AG04450 (cell line): ENCODE data around the gene CCNDBP1. TPM values are rescaled to one million over a fixed set of nuclear protein-coding genes. Genes with fewer than 3 reads are reported as not detected.

Experiments used
- CTCF ChIA-PET: fragments of 300-600, 350-600 bp; formaldehyde crosslinking; extraction: SDS; loops from one replicate; lab custom pipeline; 2022; ENCODE audit warnings: antibody characterized with exemption, inconsistent platforms; lab: Charles Lee
- POLR2A ChIA-PET: fragments of 350-600 bp; formaldehyde crosslinking; extraction: SDS; loops from one replicate; lab custom pipeline; 2021; ENCODE audit warnings: antibody characterized with exemption, inconsistent platforms; lab: Yijun Ruan, JAX
- DNase-seq: peaks from one replicate; pipeline ENCODE4 v3.0.0-alpha.2; 2011; ENCODE audit warnings: low read depth, low spot score
- H3K27ac ChIP-seq: one replicate; pipeline ENCODE4 v1.5.1; 2012; ENCODE audit warnings: low read depth, low read length, control low read depth
- H3K27me3 ChIP-seq: one replicate; pipeline ENCODE4 v1.6.0; 2012; ENCODE audit warnings: low read length; ENCODE audit not compliant: control insufficient read depth, insufficient read depth
- H3K4me3 ChIP-seq: 2 replicates; pipeline ENCODE4 v1.5.1; 2011; ENCODE audit warnings: mild to moderate bottlenecking, low read depth, low read length, control low read depth
- H3K9me3 ChIP-seq: 2 replicates; pipeline ENCODE4 v1.5.1; 2012; ENCODE audit warnings: low read length; ENCODE audit not compliant: control insufficient read depth, insufficient read depth
- polyA plus RNA-seq: library from polyadenylated mRNA; depleted of rRNA; stranded (reverse); fragments of >200 nt; gene quantifications from 2 replicates; pipeline ENCODE4 v1.2.3, GENCODE V29; 2011
- TF ChIP-seq, protein P1 (sequence below): IDR thresholded peaks from 2 replicates; pipeline ENCODE4 v1.5.1; 2011; ENCODE audit warnings: low read depth, low read length, control low read depth, inconsistent platforms

Gene CCNDBP1
- polyA plus RNA-seq, 1 experiment = 54.2 TPM

DNA sequence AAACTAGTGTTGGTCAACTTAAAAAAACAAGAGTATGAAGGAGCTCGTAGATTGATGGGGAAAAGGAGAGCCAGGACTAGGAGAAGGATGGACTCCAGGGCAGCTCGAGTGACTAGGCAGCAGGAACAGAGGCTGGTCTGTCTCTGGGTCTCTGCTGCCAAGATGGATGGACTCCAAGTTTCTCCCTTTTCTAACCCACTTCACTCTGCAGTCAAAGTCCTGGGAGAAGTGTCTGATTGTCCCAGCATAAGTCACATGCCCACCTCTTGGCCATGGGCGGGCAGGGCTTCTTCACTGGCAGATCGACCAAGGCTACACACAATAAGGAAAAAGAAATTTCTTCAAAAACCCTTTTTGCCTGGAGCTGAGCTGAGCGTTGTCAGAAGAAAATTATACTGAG is 44.8 kb downstream of the CCNDBP1 start:
- TF ChIP-seq, protein P1, sequence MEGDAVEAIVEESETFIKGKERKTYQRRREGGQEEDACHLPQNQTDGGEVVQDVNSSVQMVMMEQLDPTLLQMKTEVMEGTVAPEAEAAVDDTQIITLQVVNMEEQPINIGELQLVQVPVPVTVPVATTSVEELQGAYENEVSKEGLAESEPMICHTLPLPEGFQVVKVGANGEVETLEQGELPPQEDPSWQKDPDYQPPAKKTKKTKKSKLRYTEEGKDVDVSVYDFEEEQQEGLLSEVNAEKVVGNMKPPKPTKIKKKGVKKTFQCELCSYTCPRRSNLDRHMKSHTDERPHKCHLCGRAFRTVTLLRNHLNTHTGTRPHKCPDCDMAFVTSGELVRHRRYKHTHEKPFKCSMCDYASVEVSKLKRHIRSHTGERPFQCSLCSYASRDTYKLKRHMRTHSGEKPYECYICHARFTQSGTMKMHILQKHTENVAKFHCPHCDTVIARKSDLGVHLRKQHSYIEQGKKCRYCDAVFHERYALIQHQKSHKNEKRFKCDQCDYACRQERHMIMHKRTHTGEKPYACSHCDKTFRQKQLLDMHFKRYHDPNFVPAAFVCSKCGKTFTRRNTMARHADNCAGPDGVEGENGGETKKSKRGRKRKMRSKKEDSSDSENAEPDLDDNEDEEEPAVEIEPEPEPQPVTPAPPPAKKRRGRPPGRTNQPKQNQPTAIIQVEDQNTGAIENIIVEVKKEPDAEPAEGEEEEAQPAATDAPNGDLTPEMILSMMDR = no peak
- no peak for DNase-seq
- no peak overlapping the region for H3K4me3 ChIP-seq
- no peak overlapping the region for H3K27ac ChIP-seq
- CTCF ChIA-PET = interaction anchor here (0.5 to 3.1 kb wide), 2 partner anchors 56 to 108 kb away, joined by 6 to 17 read pairs; no protein-coding TSS in a partner anchor
- POLR2A ChIA-PET = no interaction called here
- H3K27me3 ChIP-seq = peaks cover 30% of the 10 kb centered on the region
- no peaks in the 10 kb centered on the region; the same call in 1 of the 2 replicates for H3K9me3 ChIP-seq

DNA sequence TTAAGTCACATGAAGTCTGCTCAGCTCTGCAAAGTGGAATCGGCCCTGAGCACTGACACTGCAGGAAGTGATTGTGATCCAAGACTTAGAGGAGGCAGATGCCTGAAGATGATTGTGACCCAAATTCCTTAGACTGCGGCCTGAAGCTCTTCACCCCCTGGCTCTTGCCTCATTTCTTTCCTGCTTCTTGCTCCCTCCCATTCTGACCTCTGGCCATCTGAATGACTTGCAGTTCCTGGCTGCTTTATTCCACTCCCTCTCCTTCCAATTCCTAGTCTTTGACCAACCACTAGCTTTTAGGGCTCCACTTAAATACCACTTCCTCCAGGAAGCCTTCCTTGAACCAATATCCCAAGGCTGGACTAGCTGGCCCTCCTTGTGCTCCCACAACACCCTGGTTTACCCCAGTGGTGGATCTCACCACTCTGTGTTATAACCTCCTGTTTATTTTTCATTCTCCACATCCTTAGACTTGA is 45.5 kb downstream of the CCNDBP1 start:
- H3K27ac ChIP-seq = no peak overlapping the region
- H3K4me3 ChIP-seq = no peak overlapping the region
- H3K9me3 ChIP-seq = no peaks in the 10 kb centered on the region; the same call in 1 of the 2 replicates
- ChIA-PET CTCF (interaction anchor here (0.9 to 3.1 kb wide), 2 partner anchors 27 to 55 kb away, joined by 3 to 17 read pairs; no protein-coding TSS in a partner anchor), POLR2A (no interaction called here)
- DNase-seq = no peak
- peaks cover 33% of the 10 kb centered on the region for H3K27me3 ChIP-seq
- TF ChIP-seq, protein P1 = no peak

DNA sequence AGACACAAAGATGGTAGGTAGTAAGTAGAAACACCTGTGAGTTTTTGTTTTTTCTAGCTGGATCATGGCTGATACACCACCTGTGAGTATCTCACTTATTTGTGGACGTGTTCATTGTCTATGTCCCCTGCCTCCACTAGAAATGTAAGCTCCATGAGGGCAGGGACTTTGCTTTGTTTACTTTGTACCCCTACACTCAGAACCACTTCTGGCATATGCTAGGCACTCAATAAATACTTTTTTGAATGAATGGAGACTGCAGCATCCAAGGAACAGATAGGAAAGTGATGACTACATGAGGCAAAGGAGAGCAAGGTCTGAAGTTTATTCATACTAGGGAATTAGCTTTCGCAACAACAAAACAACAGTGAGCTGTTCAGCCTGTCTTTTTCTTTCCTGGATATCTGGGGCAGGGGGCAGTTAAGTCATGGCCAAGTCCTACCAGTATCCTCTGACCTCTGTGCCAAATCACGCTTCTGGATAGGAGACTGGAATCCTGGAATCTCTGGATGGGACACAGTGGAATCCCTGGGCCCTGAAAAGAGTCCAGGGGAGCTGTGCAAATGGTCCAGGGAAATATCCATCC is 47.2 kb downstream of the CCNDBP1 start:
- Histone ChIP-seq H3K9me3 (no peaks in the 10 kb centered on the region), H3K27me3 (peaks cover 43% of the 10 kb centered on the region), H3K4me3 (no peak overlapping the region), H3K27ac (no peak overlapping the region)
- DNase-seq = no peak
- ChIA-PET CTCF (interaction anchor here (1.8 kb wide), 1 partner anchor 53 kb away, joined by 9 read pairs; no protein-coding TSS in a partner anchor), POLR2A (no interaction called here)
- TF ChIP-seq, protein P1 = no peak

DNA sequence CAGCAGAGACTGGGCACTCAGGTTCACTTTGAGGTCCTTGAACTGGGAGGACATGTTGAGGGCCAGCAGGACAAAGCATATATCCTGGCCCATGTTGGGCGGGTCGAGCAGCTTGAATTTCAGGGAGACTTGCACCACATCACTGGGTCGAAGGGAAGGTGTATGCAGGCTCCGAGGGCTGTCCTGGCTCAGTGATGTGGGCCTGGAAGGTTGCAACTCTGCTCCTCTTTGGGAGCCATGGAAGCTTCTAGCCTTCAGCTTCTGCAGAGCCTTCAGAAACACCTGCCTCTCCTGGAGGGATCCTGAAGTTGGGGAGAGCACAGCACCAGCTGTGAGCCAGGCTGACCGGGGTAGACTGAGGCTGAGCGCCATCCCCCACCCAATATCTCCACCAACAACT is 50.3 kb downstream of the CCNDBP1 start:
- no peak for DNase-seq
- Histone ChIP-seq H3K9me3 (no peaks in the 10 kb centered on the region), H3K27ac (no peak overlapping the region), H3K4me3 (no peak overlapping the region), H3K27me3 (peaks cover 42% of the 10 kb centered on the region)
- TF ChIP-seq, protein P1 = no peak
- ChIA-PET POLR2A (no interaction called here), CTCF (interaction anchor here (1.5 kb wide), 1 partner anchor 10 kb away, joined by 8 read pairs; no protein-coding TSS in a partner anchor)

DNA sequence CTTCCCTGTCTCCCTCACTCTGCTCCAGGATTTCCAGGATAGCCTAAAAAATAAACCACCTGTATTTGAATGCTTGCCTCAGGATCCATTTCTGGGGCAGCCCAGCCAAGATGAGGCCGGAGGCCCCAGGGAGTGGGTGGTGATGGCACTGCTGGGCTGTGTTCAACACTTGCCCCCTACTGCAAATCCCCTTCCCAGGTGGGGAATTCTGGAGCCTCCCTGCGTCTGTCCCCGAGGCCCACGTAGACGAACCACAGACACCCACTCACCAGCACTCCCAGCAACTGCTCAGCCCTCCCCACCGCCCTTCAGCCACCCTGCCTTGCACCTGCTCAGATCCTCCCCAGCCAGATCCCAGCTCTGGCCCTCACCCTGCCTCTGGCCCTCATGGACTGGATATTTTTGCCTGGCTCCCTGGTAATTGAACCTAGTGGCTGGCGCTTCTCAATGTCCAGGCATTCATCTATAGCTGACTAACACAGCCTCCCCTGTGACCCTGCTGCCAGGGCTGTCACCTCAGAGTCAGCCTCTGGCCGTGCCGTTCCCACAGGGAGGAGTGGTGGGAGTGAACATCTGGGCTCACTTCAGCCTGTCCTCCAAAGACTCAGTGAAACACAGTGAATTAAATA is 52.8 kb downstream of the CCNDBP1 start:
- H3K27ac ChIP-seq = no peak overlapping the region
- H3K9me3 ChIP-seq = no peaks in the 10 kb centered on the region
- H3K4me3 ChIP-seq = no peak overlapping the region
- TF ChIP-seq, protein P1 = no peak
- no peak for DNase-seq
- peaks cover 50% of the 10 kb centered on the region for H3K27me3 ChIP-seq
- ChIA-PET POLR2A (no interaction called here), CTCF (no interaction called here)
